ENCODE data around the gene MROH7. TPM values are rescaled to one million over a fixed set of nuclear protein-coding genes. Genes with fewer than 3 reads are reported as not detected.

MROH7 gene
- total and polyA plus RNA-seq, 8 donors: 0.38 to 4.6 (median 1.1) TPM

- ATAC-seq: peak in 1 of 4 donors; percentile 16
- FAIRE-seq: no peak
- H3K4me1 ChIP-seq: no peaks in the 10 kb centered on the region
- H3K27ac ChIP-seq: no peak overlapping the region
- TF ChIP-seq CTCF (IDR thresholded peaks at IDR 0.05): no peak
- no peak overlapping the region for H3K4me3 ChIP-seq
- DNase-seq: no peak
- H3K27me3 ChIP-seq: no peaks in the 10 kb centered on the region
- intact Hi-C loops (cut with DNase I): no loop called here
- no peaks in the 10 kb centered on the region for H3K36me3 ChIP-seq
- no peaks in the 10 kb centered on the region for H3K9me3 ChIP-seq
Measured at GRCh38 chr1:54681358-54681757, 39.8 kb downstream of the MROH7 start.

- TF ChIP-seq CTCF (IDR thresholded peaks at IDR 0.05): no peak
- no peak for ATAC-seq
- 77 to 88% methylated on average over 6 of the region's 6 CpGs for WGBS, 2 donors
- no peak for FAIRE-seq
- Histone ChIP-seq H3K4me1 (no peaks in the 10 kb centered on the region), H3K27ac (no peak overlapping the region), H3K36me3 (no peaks in the 10 kb centered on the region), H3K4me3 (no peak overlapping the region), H3K27me3 (no peaks in the 10 kb centered on the region), H3K9me3 (no peaks in the 10 kb centered on the region)
- no peak for DNase-seq
- intact Hi-C loops (cut with DNase I): no loop called here
Measured at GRCh38 chr1:54683453-54683852, 41.9 kb downstream of the MROH7 start.

- 88 to 95% methylated on average over 4 of the region's 4 CpGs for WGBS, 2 donors
- no peak for TF ChIP-seq CTCF (IDR thresholded peaks at IDR 0.05)
- no peak for DNase-seq
- H3K4me1 ChIP-seq: no peaks in the 10 kb centered on the region
- H3K9me3 ChIP-seq: no peaks in the 10 kb centered on the region
- no peak for ATAC-seq
- intact Hi-C loops (cut with DNase I): no loop called here
- H3K27ac ChIP-seq: no peak overlapping the region
- H3K4me3 ChIP-seq: no peak overlapping the region
- no peak for FAIRE-seq
- no peaks in the 10 kb centered on the region for H3K27me3 ChIP-seq
- no peaks in the 10 kb centered on the region for H3K36me3 ChIP-seq
Measured at GRCh38 chr1:54685335-54685905, 43.8 kb downstream of the MROH7 start.

- ATAC-seq: no peak
- no peak for DNase-seq
- WGBS, 2 donors: 75 to 81% methylated on average over 11 of the region's 11 CpGs
- Histone ChIP-seq H3K4me3 (no peak overlapping the region), H3K4me1 (no peaks in the 10 kb centered on the region), H3K27ac (no peak overlapping the region), H3K9me3 (no peaks in the 10 kb centered on the region), H3K27me3 (no peaks in the 10 kb centered on the region), H3K36me3 (no peaks in the 10 kb centered on the region)
- TF ChIP-seq CTCF (IDR thresholded peaks at IDR 0.05): no peak
- intact Hi-C loops (cut with DNase I): no loop called here
- no peak for FAIRE-seq
Measured at GRCh38 chr1:54686155-54686554, 44.6 kb downstream of the MROH7 start.

- H3K9me3 ChIP-seq: no peaks in the 10 kb centered on the region
- no peak overlapping the region for H3K4me3 ChIP-seq
- ATAC-seq: no peak
- DNase-seq: peak in 1 of 6 donors; percentile 6
- no peak for TF ChIP-seq CTCF (IDR thresholded peaks at IDR 0.05)
- no peaks in the 10 kb centered on the region for H3K27me3 ChIP-seq
- no peak for FAIRE-seq
- H3K36me3 ChIP-seq: no peaks in the 10 kb centered on the region
- no peaks in the 10 kb centered on the region for H3K4me1 ChIP-seq
- no peak overlapping the region for H3K27ac ChIP-seq
- 67 to 86% methylated on average over 8 of the region's 8 CpGs for WGBS, 2 donors
- intact Hi-C loops (cut with DNase I): no loop called here
Measured at GRCh38 chr1:54694771-54695170, 53.2 kb downstream of the MROH7 start.
